GM12878 (cell line): Measurements from ENCODE around the gene UST. TPM values are rescaled to one million over a fixed set of nuclear protein-coding genes. Genes with fewer than 3 reads are reported as not detected.

ENCODE experiments used
- ATAC-seq: fragments of 200-7000 bp; cut with Tn5 transposase; 3 replicates; pipeline ENCODE4 v1.9.1; 2020; ENCODE audit warnings: mild to moderate bottlenecking, moderate library complexity
- BruUV-seq: library from RNA; stranded (reverse); fragments of 400-500 nt; replicated peaks from 2 replicates; lab custom pipeline; 2021; lab: Mats Ljungman, UMichigan
- CTCF ChIA-PET: fragments of 300-600 bp; sonication (Branson Sonifier 250); formaldehyde crosslinking; extraction: SDS; loops from one replicate; lab custom pipeline; 2021; ENCODE audit warnings: inconsistent platforms; lab: Yijun Ruan, JAX
- POLR2A ChIA-PET: fragments of 350-600 bp; formaldehyde crosslinking; extraction: SDS; loops from one replicate; lab custom pipeline; 2021; ENCODE audit warnings: inconsistent platforms; lab: Charles Lee
- RAD21 ChIA-PET: fragments of 300-600 bp; sonication (Branson Sonifier 250); formaldehyde crosslinking; loops from one replicate; lab custom pipeline; 2023; ENCODE audit warnings: antibody characterized with exemption; ENCODE audit not compliant: unreplicated experiment; lab: Charles Lee
- SMC1A ChIA-PET: fragments of 300-600 bp; sonication (Branson Sonifier 250); formaldehyde crosslinking; loops from one replicate; lab custom pipeline; 2023; ENCODE audit not compliant: unreplicated experiment, uncharacterized antibody; lab: Charles Lee
- DNase-seq: peaks from one replicate; pipeline ENCODE4 v3.0.0-alpha.2; 2011; ENCODE audit warnings: low read depth, low spot score
- FAIRE-seq: peaks from 3 replicates; lab custom pipeline; 2011; peaks lifted over from hg19 to GRCh38; lab: Jason Lieb, UNC
- H2AFZ ChIP-seq: 2 replicates; pipeline ENCODE4 v1.6.0; 2011; ENCODE audit warnings: low read depth, low read length, control low read depth; ENCODE audit not compliant: control insufficient read depth
- H3K27ac ChIP-seq: 2 replicates; pipeline ENCODE4 v1.5.1; 2011; ENCODE audit warnings: control low read depth; ENCODE audit not compliant: control insufficient read depth, insufficient read depth
- H3K27me3 ChIP-seq, 2 experiments: replicated peaks in 1 of 2; 2 replicates each; pipeline versions ENCODE4 v1.6.0 to v1.6.1; 2011; ENCODE audit warnings: low read length in 1 of 2; ENCODE audit not compliant: control insufficient read depth in 2 of 2, insufficient read depth in 2 of 2
- H3K36me3 ChIP-seq, 2 experiments: 2 replicates each; pipeline ENCODE4 v1.5.1; 2011; ENCODE audit warnings: low read length in 1 of 2; ENCODE audit not compliant: control insufficient read depth in 2 of 2, insufficient read depth in 2 of 2
- H3K4me1 ChIP-seq: 2 replicates; pipeline ENCODE4 v1.6.1; 2011; ENCODE audit warnings: mild to moderate bottlenecking, low read length, moderate library complexity, mixed read lengths; ENCODE audit not compliant: control insufficient read depth, insufficient read depth
- H3K4me2 ChIP-seq: 2 replicates; pipeline ENCODE4 v1.6.0; 2011; ENCODE audit warnings: control low read depth; ENCODE audit not compliant: control insufficient read depth, insufficient read depth
- H3K4me3 ChIP-seq: fragments of 200-600 bp; sonication (generic); 2 replicates; pipeline ENCODE4 v1.5.1; 2016
- H3K79me2 ChIP-seq: 2 replicates; pipeline ENCODE4 v1.6.0; 2011; ENCODE audit warnings: low read length; ENCODE audit not compliant: control insufficient read depth, insufficient read depth
- H3K9ac ChIP-seq: 2 replicates; pipeline ENCODE4 v1.8.0; 2011; ENCODE audit warnings: low read length, control low read depth, mixed read lengths; ENCODE audit not compliant: control insufficient read depth, insufficient read depth
- H3K9me3 ChIP-seq: replicated peaks from 3 replicates; pipeline ENCODE4 v1.5.1; 2011; ENCODE audit warnings: mild to moderate bottlenecking, low read length; ENCODE audit not compliant: control insufficient read depth, insufficient read depth
- H4K20me1 ChIP-seq: 2 replicates; pipeline ENCODE4 v1.6.0; 2011; ENCODE audit not compliant: control insufficient read depth, insufficient read depth
- HDGF ChIP-seq: fragments of 450-650 bp; IDR thresholded peaks from 2 replicates; pipeline ENCODE4 v1.6.1; 2016; ENCODE audit warnings: antibody characterized with exemption
- MEF2B ChIP-seq: fragments of 450-650 bp; IDR thresholded peaks from 2 replicates; pipeline ENCODE4 v1.6.1; 2018; ENCODE audit warnings: mild to moderate bottlenecking, moderate library complexity; ENCODE audit not compliant: partially characterized antibody, poor library complexity, severe bottlenecking
- NFXL1 ChIP-seq: fragments of 450-650 bp; IDR thresholded peaks from 2 replicates; pipeline ENCODE4 v1.6.1; 2017; ENCODE audit warnings: antibody characterized with exemption, mild to moderate bottlenecking, borderline replicate concordance
- NKRF ChIP-seq: fragments of 450-650 bp; conservative IDR thresholded peaks from 2 replicates; pipeline ENCODE4 v1.6.1; 2017; ENCODE audit warnings: mild to moderate bottlenecking, moderate library complexity
- PAX8 ChIP-seq: fragments of 450-650 bp; IDR thresholded peaks from 2 replicates; pipeline ENCODE4 v1.6.1; 2017; ENCODE audit warnings: mild to moderate bottlenecking, moderate library complexity
- POLR2AphosphoS5 ChIP-seq: IDR thresholded peaks from 2 replicates; pipeline ENCODE4 v1.6.1; 2011; ENCODE audit warnings: mild to moderate bottlenecking, low read length, inconsistent platforms
- RFX5 ChIP-seq: IDR thresholded peaks from 2 replicates; pipeline ENCODE4 v1.6.1; 2011; ENCODE audit warnings: low read depth, low read length, improper control_type of control experiment
- SREBF2 ChIP-seq: IDR thresholded peaks from 2 replicates; pipeline ENCODE4 v1.6.1; 2012; ENCODE audit warnings: mild to moderate bottlenecking, low read length
- WRNIP1 ChIP-seq: IDR thresholded peaks from 2 replicates; pipeline ENCODE4 v1.6.1; 2011; ENCODE audit warnings: low read depth, low read length, improper control_type of control experiment, borderline replicate concordance
- WGBS: methylation state at CpG from one replicate; pipeline ENCODE4 v1.1.6; 2016; ENCODE audit warnings: low lambda C conversion rate; ENCODE audit not compliant: insufficient replicate concordance, insufficient coverage; ENCODE audit errors: missing lambda C conversion rate; 5-methylcytosine and 5-hydroxymethylcytosine counted together
- in situ Hi-C: fragments of 300-500 bp; cut with MboI; formaldehyde crosslinking; loops from 9 replicates; pipeline ENCODE4 v1.14.3; 2018; ENCODE audit warnings: mixed read lengths
- intact Hi-C: fragments of 100-400 bp; cut with micrococcal nuclease; formaldehyde crosslinking; loops from one replicate; pipeline ENCODE4 v1.14.2; 2022; ENCODE audit not compliant: unreplicated experiment
- polyA plus RNA-seq, 11 experiments: library from polyadenylated mRNA; depleted of rRNA in 4 of 11; unstranded in 6 of 11; stranded (reverse) in 5 of 11; fragments of >200 nt; fragmentation: Nextera tagmentation in 4 of 11; fragmentation: Illumina TruSeq in 1 of 11; extraction: Ambion mirVana in 4 of 11; extraction: Trizol in 1 of 11; gene quantifications; 1 replicate in 1 of 11; 2 replicates in 10 of 11; pipeline versions ENCODE4 v1.2.1 to v1.2.3, GENCODE V29; 2011 to 2016; ENCODE audit warnings: inconsistent platforms in 2 of 11, missing spikeins in 2 of 11, low read depth in 1 of 11
- total RNA-seq, 4 experiments: library from RNA; depleted of rRNA in 3 of 4; stranded (reverse); fragments of >200 nt in 3 of 4; fragmentation: Illumina TruSeq in 1 of 4; extraction: Trizol in 1 of 4; gene quantifications; 2 replicates each; pipeline versions ENCODE4 v1.2.1 to v1.2.3, GENCODE V29; 2013 to 2021

Gene UST
- total and polyA plus RNA-seq, 10 of the 15 experiments (the other 5 are each of a cell fraction or from before 2014, with no cell fraction given): 0.74 to 43.3 (median 2.2) TPM

GRCh38 chr6:149035766-149036165, 288.9 kb downstream of the UST start:
- WGBS: 41% methylated on average over 5 of the region's 5 CpGs
- FAIRE-seq: no peak
- ChIA-PET RAD21 (interaction anchor here (1.7 to 14.4 kb wide), 5 partner anchors 9 to 396 kb away, joined by 6 to 521 read pairs (median 106); no protein-coding TSS in a partner anchor), POLR2A (interaction anchor here (0.6 to 9.8 kb wide), 4 partner anchors 12 to 430 kb away, joined by 4 to 262 read pairs (median 114); no protein-coding TSS in a partner anchor), SMC1A (interaction anchor here (1.2 to 26.9 kb wide), 3 partner anchors 11 to 384 kb away, joined by 6 to 1060 read pairs (median 410); no protein-coding TSS in a partner anchor), CTCF (interaction anchor here (2.2 to 12.5 kb wide), 4 partner anchors 9 to 27 kb away, joined by 12 to 228 read pairs (median 122); no protein-coding TSS in a partner anchor)
- TF ChIP-seq PAX8 (no peak), NFXL1 (no peak)
- no peak overlapping the region for H3K27ac ChIP-seq
- no peak for ATAC-seq
- no TSS peak for BruUV-seq
- intact Hi-C loops: no loop called here
- H3K36me3 ChIP-seq: no peaks in the 10 kb centered on the region
- in situ Hi-C loops: no loop called here
- H4K20me1 ChIP-seq: no peaks in the 10 kb centered on the region
- H3K9ac ChIP-seq: no peak overlapping the region
- no peaks in the 10 kb centered on the region for H3K27me3 ChIP-seq
- H3K79me2 ChIP-seq: peaks cover 19% of the 10 kb centered on the region
- H3K9me3 ChIP-seq: no peaks in the 10 kb centered on the region
- peaks cover 22% of the 10 kb centered on the region for H3K4me1 ChIP-seq
- no peak overlapping the region for H3K4me2 ChIP-seq
- H2AFZ ChIP-seq: no peak overlapping the region
- no peak for DNase-seq
- H3K4me3 ChIP-seq: no peak overlapping the region

GRCh38 chr6:149037051-149037671, 290.3 kb downstream of the UST start:
- no peak overlapping the region for H2AFZ ChIP-seq
- no peak overlapping the region for H3K4me3 ChIP-seq
- no peak overlapping the region for H3K4me2 ChIP-seq
- in situ Hi-C loops: no loop called here
- H3K27ac ChIP-seq: no peak overlapping the region
- CTCF ChIA-PET: interaction anchor here (2.2 to 12.5 kb wide), 3 partner anchors 9 to 25 kb away, joined by 12 to 228 read pairs (median 156); no protein-coding TSS in a partner anchor
- ATAC-seq (no peak), DNase-seq (no peak), FAIRE-seq (no peak)
- H3K9me3 ChIP-seq: no peaks in the 10 kb centered on the region
- RAD21 ChIA-PET: interaction anchor here (11.5 to 14.4 kb wide), 2 partner anchors 7 to 24 kb away, joined by 322 to 521 read pairs; no protein-coding TSS in a partner anchor
- 83% methylated on average over 21 of the region's 22 CpGs for WGBS
- H3K79me2 ChIP-seq: peaks cover 5% of the 10 kb centered on the region
- SMC1A ChIA-PET: interaction anchor here (1.2 to 26.9 kb wide), 3 partner anchors 10 to 383 kb away, joined by 6 to 1060 read pairs (median 410); no protein-coding TSS in a partner anchor
- TF ChIP-seq HDGF (no peak), SREBF2 (no peak), WRNIP1 (no peak), MEF2B (no peak), POLR2AphosphoS5 (no peak), NKRF (no peak), NFXL1 (no peak), RFX5 (no peak)
- H3K27me3 ChIP-seq: no peaks in the 10 kb centered on the region
- no peak overlapping the region for H3K9ac ChIP-seq
- POLR2A ChIA-PET: interaction anchor here (1.2 to 9.8 kb wide), 2 partner anchors 11 to 17 kb away, joined by 3 to 262 read pairs; no protein-coding TSS in a partner anchor
- no peaks in the 10 kb centered on the region for H4K20me1 ChIP-seq
- intact Hi-C loops: no loop called here
- BruUV-seq: no TSS peak
- peaks cover 21% of the 10 kb centered on the region for H3K4me1 ChIP-seq
- H3K36me3 ChIP-seq: no peaks in the 10 kb centered on the region
